ENCODE measurements around the gene CUTA.

CUTA gene

DNA sequence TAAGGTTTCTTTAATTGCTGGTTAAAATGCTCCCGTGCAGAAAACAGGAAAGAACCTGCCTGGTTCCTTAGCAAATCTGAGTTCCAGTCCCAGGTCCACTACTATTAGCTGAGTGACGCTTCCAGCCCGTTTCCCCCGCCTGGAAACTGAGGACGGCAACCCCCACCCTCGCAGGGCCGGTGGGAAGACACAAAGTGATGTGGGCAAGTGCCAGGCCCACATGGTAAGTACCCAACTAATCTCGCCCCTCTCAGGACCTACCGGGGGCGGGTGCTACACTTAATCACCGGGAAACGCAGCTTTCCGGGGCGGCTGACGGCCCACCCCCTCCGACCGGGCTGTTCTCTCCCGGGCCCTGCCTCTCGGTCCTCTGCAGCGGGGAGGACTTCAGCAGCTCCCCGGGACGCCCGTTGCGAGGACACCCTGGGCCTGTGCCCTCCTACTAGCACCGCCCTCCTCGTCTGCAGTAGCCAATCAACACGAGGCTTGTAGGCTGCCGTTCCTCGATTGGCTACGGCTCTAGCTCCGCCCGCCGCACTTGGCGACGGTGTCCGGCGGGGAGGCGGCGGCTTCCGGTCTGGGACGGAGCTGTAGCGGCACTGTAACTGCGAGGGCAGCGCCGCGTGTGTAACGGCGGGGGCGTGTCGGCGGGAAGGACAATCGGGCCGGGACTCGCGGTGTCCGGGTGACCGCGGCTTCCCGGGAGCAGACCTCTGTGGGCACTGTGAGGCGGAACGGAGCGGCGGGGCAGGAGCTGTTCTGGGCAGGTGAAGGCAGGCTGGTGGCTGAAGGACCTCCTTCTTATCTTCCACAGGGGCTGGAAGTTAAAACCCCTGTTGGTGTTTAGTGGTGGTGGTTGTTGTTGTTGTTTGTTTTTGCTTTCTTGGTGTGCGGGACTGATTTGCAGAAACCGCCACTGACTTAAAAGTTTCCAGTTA, 36.4 kb upstream of the CUTA start, which contains the start of gene ZBTB9 (continued):
- no peak for TF ChIP-seq OSR2 (tag by site-specific recombination; IDR thresholded peaks at IDR 0.05)
- TF ChIP-seq ZNF350 (tag by site-specific recombination; IDR thresholded peaks at IDR 0.05), result no peak
- TF ChIP-seq, protein P1, sequence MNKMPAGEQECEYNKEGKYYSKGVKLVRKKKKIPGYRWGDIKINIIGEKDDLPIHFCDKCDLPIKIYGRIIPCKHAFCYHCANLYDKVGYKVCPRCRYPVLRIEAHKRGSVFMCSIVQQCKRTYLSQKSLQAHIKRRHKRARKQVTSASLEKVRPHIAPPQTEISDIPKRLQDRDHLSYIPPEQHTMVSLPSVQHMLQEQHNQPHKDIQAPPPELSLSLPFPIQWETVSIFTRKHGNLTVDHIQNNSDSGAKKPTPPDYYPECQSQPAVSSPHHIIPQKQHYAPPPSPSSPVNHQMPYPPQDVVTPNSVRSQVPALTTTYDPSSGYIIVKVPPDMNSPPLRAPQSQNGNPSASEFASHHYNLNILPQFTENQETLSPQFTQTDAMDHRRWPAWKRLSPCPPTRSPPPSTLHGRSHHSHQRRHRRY (tag by site-specific recombination; IDR thresholded peaks at IDR 0.05), result 0 out of 2 replicates have a peak, but pooled peaks have one; percentile 23
- no peak for TF ChIP-seq BCL11A (tag by site-specific recombination; IDR thresholded peaks at IDR 0.05; ENCODE audit: low read depth)
- TF ChIP-seq ZNF391 (tag by site-specific recombination; IDR thresholded peaks at IDR 0.05; ENCODE audit: borderline replicate concordance, low read depth), result no peak; the same call in 1 of the 2 replicates
- TF ChIP-seq, protein P2, sequence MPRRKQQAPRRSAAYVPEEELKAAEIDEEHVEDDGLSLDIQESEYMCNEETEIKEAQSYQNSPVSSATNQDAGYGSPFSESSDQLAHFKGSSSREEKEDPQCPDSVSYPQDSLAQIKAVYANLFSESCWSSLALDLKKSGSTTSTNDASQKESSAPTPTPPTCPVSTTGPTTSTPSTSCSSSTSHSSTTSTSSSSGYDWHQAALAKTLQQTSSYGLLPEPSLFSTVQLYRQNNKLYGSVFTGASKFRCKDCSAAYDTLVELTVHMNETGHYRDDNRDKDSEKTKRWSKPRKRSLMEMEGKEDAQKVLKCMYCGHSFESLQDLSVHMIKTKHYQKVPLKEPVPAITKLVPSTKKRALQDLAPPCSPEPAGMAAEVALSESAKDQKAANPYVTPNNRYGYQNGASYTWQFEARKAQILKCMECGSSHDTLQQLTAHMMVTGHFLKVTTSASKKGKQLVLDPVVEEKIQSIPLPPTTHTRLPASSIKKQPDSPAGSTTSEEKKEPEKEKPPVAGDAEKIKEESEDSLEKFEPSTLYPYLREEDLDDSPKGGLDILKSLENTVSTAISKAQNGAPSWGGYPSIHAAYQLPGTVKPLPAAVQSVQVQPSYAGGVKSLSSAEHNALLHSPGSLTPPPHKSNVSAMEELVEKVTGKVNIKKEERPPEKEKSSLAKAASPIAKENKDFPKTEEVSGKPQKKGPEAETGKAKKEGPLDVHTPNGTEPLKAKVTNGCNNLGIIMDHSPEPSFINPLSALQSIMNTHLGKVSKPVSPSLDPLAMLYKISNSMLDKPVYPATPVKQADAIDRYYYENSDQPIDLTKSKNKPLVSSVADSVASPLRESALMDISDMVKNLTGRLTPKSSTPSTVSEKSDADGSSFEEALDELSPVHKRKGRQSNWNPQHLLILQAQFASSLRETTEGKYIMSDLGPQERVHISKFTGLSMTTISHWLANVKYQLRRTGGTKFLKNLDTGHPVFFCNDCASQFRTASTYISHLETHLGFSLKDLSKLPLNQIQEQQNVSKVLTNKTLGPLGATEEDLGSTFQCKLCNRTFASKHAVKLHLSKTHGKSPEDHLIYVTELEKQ (tag by site-specific recombination; IDR thresholded peaks at IDR 0.05; ENCODE audit: borderline replicate concordance), result no peak
- TF ChIP-seq ZNF354C (tag by site-specific recombination; IDR thresholded peaks at IDR 0.05; ENCODE audit: borderline replicate concordance, low read depth), result no peak
- TF ChIP-seq, protein P3, sequence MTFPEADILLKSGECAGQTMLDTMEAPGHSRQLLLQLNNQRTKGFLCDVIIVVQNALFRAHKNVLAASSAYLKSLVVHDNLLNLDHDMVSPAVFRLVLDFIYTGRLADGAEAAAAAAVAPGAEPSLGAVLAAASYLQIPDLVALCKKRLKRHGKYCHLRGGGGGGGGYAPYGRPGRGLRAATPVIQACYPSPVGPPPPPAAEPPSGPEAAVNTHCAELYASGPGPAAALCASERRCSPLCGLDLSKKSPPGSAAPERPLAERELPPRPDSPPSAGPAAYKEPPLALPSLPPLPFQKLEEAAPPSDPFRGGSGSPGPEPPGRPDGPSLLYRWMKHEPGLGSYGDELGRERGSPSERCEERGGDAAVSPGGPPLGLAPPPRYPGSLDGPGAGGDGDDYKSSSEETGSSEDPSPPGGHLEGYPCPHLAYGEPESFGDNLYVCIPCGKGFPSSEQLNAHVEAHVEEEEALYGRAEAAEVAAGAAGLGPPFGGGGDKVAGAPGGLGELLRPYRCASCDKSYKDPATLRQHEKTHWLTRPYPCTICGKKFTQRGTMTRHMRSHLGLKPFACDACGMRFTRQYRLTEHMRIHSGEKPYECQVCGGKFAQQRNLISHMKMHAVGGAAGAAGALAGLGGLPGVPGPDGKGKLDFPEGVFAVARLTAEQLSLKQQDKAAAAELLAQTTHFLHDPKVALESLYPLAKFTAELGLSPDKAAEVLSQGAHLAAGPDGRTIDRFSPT (tag by site-specific recombination; IDR thresholded peaks at IDR 0.05), result peak; percentile 88
- TF ChIP-seq, protein P4, sequence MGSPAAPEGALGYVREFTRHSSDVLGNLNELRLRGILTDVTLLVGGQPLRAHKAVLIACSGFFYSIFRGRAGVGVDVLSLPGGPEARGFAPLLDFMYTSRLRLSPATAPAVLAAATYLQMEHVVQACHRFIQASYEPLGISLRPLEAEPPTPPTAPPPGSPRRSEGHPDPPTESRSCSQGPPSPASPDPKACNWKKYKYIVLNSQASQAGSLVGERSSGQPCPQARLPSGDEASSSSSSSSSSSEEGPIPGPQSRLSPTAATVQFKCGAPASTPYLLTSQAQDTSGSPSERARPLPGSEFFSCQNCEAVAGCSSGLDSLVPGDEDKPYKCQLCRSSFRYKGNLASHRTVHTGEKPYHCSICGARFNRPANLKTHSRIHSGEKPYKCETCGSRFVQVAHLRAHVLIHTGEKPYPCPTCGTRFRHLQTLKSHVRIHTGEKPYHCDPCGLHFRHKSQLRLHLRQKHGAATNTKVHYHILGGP (tag by site-specific recombination; IDR thresholded peaks at IDR 0.05), result no peak
- TF ChIP-seq, protein P5, sequence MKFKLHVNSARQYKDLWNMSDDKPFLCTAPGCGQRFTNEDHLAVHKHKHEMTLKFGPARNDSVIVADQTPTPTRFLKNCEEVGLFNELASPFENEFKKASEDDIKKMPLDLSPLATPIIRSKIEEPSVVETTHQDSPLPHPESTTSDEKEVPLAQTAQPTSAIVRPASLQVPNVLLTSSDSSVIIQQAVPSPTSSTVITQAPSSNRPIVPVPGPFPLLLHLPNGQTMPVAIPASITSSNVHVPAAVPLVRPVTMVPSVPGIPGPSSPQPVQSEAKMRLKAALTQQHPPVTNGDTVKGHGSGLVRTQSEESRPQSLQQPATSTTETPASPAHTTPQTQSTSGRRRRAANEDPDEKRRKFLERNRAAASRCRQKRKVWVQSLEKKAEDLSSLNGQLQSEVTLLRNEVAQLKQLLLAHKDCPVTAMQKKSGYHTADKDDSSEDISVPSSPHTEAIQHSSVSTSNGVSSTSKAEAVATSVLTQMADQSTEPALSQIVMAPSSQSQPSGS (tag by site-specific recombination; IDR thresholded peaks at IDR 0.05; ENCODE audit: low read depth), result no peak
- TF ChIP-seq ZBTB1 (tag by site-specific recombination; IDR thresholded peaks at IDR 0.05), result no peak
- TF ChIP-seq ZNF473 (tag by site-specific recombination; IDR thresholded peaks at IDR 0.05), result no peak
- TF ChIP-seq, protein P6, sequence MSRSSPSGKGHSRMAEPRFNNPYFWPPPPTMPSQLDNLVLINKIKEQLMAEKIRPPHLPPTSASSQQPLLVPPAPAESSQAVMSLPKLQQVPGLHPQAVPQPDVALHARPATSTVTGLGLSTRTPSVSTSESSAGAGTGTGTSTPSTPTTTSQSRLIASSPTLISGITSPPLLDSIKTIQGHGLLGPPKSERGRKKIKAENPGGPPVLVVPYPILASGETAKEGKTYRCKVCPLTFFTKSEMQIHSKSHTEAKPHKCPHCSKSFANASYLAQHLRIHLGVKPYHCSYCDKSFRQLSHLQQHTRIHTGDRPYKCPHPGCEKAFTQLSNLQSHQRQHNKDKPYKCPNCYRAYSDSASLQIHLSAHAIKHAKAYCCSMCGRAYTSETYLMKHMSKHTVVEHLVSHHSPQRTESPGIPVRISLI (tag by site-specific recombination; IDR thresholded peaks at IDR 0.05), result no peak
- no peak for TF ChIP-seq MEIS1 (CRISPR knock-in tag; IDR thresholded peaks at IDR 0.05; ENCODE audit: borderline replicate concordance)
- TF ChIP-seq, protein P7, sequence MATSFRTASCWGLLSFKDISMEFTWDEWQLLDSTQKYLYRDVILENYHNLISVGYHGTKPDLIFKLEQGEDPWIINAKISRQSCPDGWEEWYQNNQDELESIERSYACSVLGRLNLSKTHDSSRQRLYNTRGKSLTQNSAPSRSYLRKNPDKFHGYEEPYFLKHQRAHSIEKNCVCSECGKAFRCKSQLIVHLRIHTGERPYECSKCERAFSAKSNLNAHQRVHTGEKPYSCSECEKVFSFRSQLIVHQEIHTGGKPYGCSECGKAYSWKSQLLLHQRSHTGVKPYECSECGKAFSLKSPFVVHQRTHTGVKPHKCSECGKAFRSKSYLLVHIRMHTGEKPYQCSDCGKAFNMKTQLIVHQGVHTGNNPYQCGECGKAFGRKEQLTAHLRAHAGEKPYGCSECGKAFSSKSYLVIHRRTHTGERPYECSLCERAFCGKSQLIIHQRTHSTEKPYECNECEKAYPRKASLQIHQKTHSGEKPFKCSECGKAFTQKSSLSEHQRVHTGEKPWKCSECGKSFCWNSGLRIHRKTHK (tag by site-specific recombination; IDR thresholded peaks at IDR 0.05), result no peak
- no peak for TF ChIP-seq ZNF132 (tag by site-specific recombination; IDR thresholded peaks at IDR 0.05; ENCODE audit: borderline replicate concordance)
- no peak for TF ChIP-seq ZNF624 (tag by site-specific recombination; IDR thresholded peaks at IDR 0.05)
- peak; percentile 83 for TF ChIP-seq ZBTB17 (tag by site-specific recombination; IDR thresholded peaks at IDR 0.05)
- no peak for TF ChIP-seq PRDM1 (tag by site-specific recombination; IDR thresholded peaks at IDR 0.05)
- TF ChIP-seq ZNF214 (tag by site-specific recombination; IDR thresholded peaks at IDR 0.05; ENCODE audit: borderline replicate concordance), result no peak
- no peak for TF ChIP-seq ZNF830 (tag by site-specific recombination; IDR thresholded peaks at IDR 0.05; ENCODE audit: low read depth)
- no peak for TF ChIP-seq ZNF239 (tag by site-specific recombination; IDR thresholded peaks at IDR 0.05)
- peak; percentile 87 for TF ChIP-seq ZSCAN30 (tag by site-specific recombination; IDR thresholded peaks at IDR 0.05)
- no peak for TF ChIP-seq ZFP3 (tag by site-specific recombination; IDR thresholded peaks at IDR 0.05; ENCODE audit: low read depth)
- TF ChIP-seq BCL11B (tag by site-specific recombination; IDR thresholded peaks at IDR 0.05; ENCODE audit: low read depth), result no peak
- TF ChIP-seq ZNF16 (tag by site-specific recombination; IDR thresholded peaks at IDR 0.05; ENCODE audit: low read depth), result no peak

All from HEK293 (cell line).